Neural progenitor cell (in vitro differentiated cells): Measurements from ENCODE around the gene ZMIZ1. TPM values are rescaled to one million over a fixed set of nuclear protein-coding genes. Genes with fewer than 3 reads are reported as not detected.

Experiments used
- DNase-seq: peaks from one replicate; pipeline ENCODE4 v3.0.0-alpha.2; 2016; ENCODE audit warnings: low spot score
- H2AFZ ChIP-seq: fragments of 200-600 bp; sonication (generic); replicated peaks from 2 replicates; pipeline ENCODE4 v1.6.1; 2016; ENCODE audit warnings: antibody characterized with exemption
- H3F3A ChIP-seq: fragments of 200-600 bp; sonication (generic); 2 replicates; pipeline ENCODE4 v1.6.1; 2016; ENCODE audit warnings: antibody characterized with exemption, low read depth
- H3K27ac ChIP-seq: fragments of 200-600 bp; sonication (generic); 2 replicates; pipeline ENCODE4 v1.5.1; 2016; ENCODE audit warnings: mild to moderate bottlenecking
- H3K27me3 ChIP-seq: fragments of 200-600 bp; sonication (generic); 2 replicates; pipeline ENCODE4 v1.6.1; 2016; ENCODE audit warnings: mild to moderate bottlenecking, moderate library complexity
- H3K36me3 ChIP-seq: fragments of 200-600 bp; sonication (generic); 2 replicates; pipeline ENCODE4 v1.5.1; 2016
- H3K4me1 ChIP-seq: fragments of 200-600 bp; sonication (generic); 2 replicates; pipeline ENCODE4 v1.6.1; 2016; ENCODE audit warnings: mixed run types
- H3K4me2 ChIP-seq: fragments of 200-600 bp; sonication (generic); 2 replicates; pipeline ENCODE4 v1.6.1; 2016
- H3K4me3 ChIP-seq: fragments of 200-600 bp; sonication (generic); 2 replicates; pipeline ENCODE4 v1.5.1; 2016
- H3K79me2 ChIP-seq: fragments of 200-600 bp; sonication (generic); 2 replicates; pipeline ENCODE4 v1.6.1; 2016; ENCODE audit warnings: low read depth
- H3K9ac ChIP-seq: fragments of 200-600 bp; sonication (generic); 2 replicates; pipeline ENCODE4 v1.6.1; 2016
- H3K9me3 ChIP-seq: fragments of 200-600 bp; sonication (generic); 2 replicates; pipeline ENCODE4 v1.5.1; 2016; ENCODE audit warnings: low read depth
- H4K20me1 ChIP-seq: fragments of 200-600 bp; sonication (generic); 2 replicates; pipeline ENCODE4 v1.6.1; 2016; ENCODE audit warnings: low read depth
- H3K27ac Mint-ChIP-seq: 3 replicates; pipeline ENCODE4 v1.8.0; 2021; ENCODE audit warnings: mixed read lengths
- H3K27me3 Mint-ChIP-seq: 2 replicates; pipeline ENCODE4 v1.8.0; 2022; ENCODE audit warnings: low read depth, mild to moderate bottlenecking, inconsistent platforms, moderate library complexity, mixed read lengths; ENCODE audit not compliant: insufficient read depth
- H3K36me3 Mint-ChIP-seq: 3 replicates; pipeline ENCODE4 v1.8.0; 2021; ENCODE audit warnings: mixed read lengths
- H3K4me1 Mint-ChIP-seq: 3 replicates; pipeline ENCODE4 v1.8.0; 2021; ENCODE audit warnings: mixed read lengths
- H3K4me3 Mint-ChIP-seq: 3 replicates; pipeline ENCODE4 v1.8.0; 2021; ENCODE audit warnings: mild to moderate bottlenecking, moderate library complexity, mixed read lengths
- H3K9me3 Mint-ChIP-seq: 3 replicates; pipeline ENCODE4 v1.8.0; 2020; ENCODE audit warnings: mixed read lengths
- CTCF ChIP-seq: fragments of 200-600 bp; sonication (generic); IDR thresholded peaks from 2 replicates; pipeline ENCODE4 v1.5.1; 2017; ENCODE audit warnings: antibody characterized with exemption, mild to moderate bottlenecking
- EZH2 ChIP-seq: fragments of 200-600 bp; sonication (generic); IDR thresholded peaks from 2 replicates; pipeline ENCODE4 v1.6.1; 2017; ENCODE audit warnings: antibody characterized with exemption, mild to moderate bottlenecking, moderate library complexity
- EZH2phosphoT487 ChIP-seq: fragments of 200-600 bp; sonication (generic); IDR thresholded peaks from 2 replicates; pipeline ENCODE4 v1.6.1; 2017; ENCODE audit warnings: antibody characterized with exemption
- total RNA-seq: library from RNA; depleted of rRNA; stranded (reverse); fragments of >200 nt; gene quantifications from 2 replicates; pipeline ENCODE4 v1.2.3, GENCODE V29; 2015; ENCODE audit warnings: low replicate concordance

ZMIZ1 gene
- total RNA-seq, 1 donor from 2014 or later, result 5.8 TPM

- H3K27me3 Mint-ChIP-seq, result peaks cover 12% of the 10 kb centered on the region
- H3K4me2 ChIP-seq, result no peak overlapping the region
- no peaks in the 10 kb centered on the region for H3K79me2 ChIP-seq
- H3K27ac ChIP-seq, result no peak overlapping the region
- no peak overlapping the region for H3K4me3 ChIP-seq
- peaks cover 8% of the 10 kb centered on the region for H4K20me1 ChIP-seq
- no peak for TF ChIP-seq EZH2
- TF ChIP-seq EZH2phosphoT487, result no peak
- no peak for TF ChIP-seq CTCF
- peaks cover 3% of the 10 kb centered on the region for H3K36me3 Mint-ChIP-seq
- H3F3A ChIP-seq, result no peaks in the 10 kb centered on the region
- H3K9me3 Mint-ChIP-seq, result no peaks in the 10 kb centered on the region
- no peaks in the 10 kb centered on the region for H3K9me3 ChIP-seq
- no peak overlapping the region for H3K27ac Mint-ChIP-seq
- no peaks in the 10 kb centered on the region for H3K27me3 ChIP-seq
- H3K4me3 Mint-ChIP-seq, result no peak overlapping the region
- H2AFZ ChIP-seq, result no peak overlapping the region
- H3K36me3 ChIP-seq, result no peaks in the 10 kb centered on the region
- no peak for DNase-seq
- no peak overlapping the region for H3K9ac ChIP-seq
- H3K4me1 ChIP-seq, result peaks cover 19% of the 10 kb centered on the region
- peaks cover 23% of the 10 kb centered on the region for H3K4me1 Mint-ChIP-seq
Observed at GRCh38 chr10:79321494-79321882, 252.7 kb downstream of the ZMIZ1 start.

- Histone ChIP-seq H3K79me2 (no peaks in the 10 kb centered on the region), H3K9me3 (no peaks in the 10 kb centered on the region), H3K27ac (no peak overlapping the region), H3F3A (no peaks in the 10 kb centered on the region), H2AFZ (no peak overlapping the region), H3K36me3 (no peaks in the 10 kb centered on the region), H3K27me3 (no peaks in the 10 kb centered on the region), H3K4me1 (peaks cover 14% of the 10 kb centered on the region), H3K9ac (no peak overlapping the region), H3K4me2 (no peak overlapping the region), H3K4me3 (no peak overlapping the region), H4K20me1 (peaks cover 5% of the 10 kb centered on the region)
- Mint-ChIP-seq H3K27me3 (peaks cover 10% of the 10 kb centered on the region), H3K4me1 (peaks cover 21% of the 10 kb centered on the region), H3K36me3 (peaks cover 3% of the 10 kb centered on the region), H3K9me3 (no peaks in the 10 kb centered on the region), H3K27ac (no peak overlapping the region), H3K4me3 (no peak overlapping the region)
- TF ChIP-seq EZH2, result no peak
- no peak for TF ChIP-seq EZH2phosphoT487
- no peak for TF ChIP-seq CTCF
- no peak for DNase-seq
Observed at GRCh38 chr10:79321951-79322350, 253.2 kb downstream of the ZMIZ1 start.

- peaks cover 7% of the 10 kb centered on the region for H3K4me1 ChIP-seq
- no peaks in the 10 kb centered on the region for H3K27me3 ChIP-seq
- no peak overlapping the region for H2AFZ ChIP-seq
- no peaks in the 10 kb centered on the region for H3K79me2 ChIP-seq
- TF ChIP-seq CTCF, result no peak
- no peak for TF ChIP-seq EZH2phosphoT487
- TF ChIP-seq EZH2, result no peak
- Mint-ChIP-seq H3K27me3 (peaks cover 8% of the 10 kb centered on the region), H3K4me3 (no peak overlapping the region), H3K36me3 (peaks cover 3% of the 10 kb centered on the region), H3K4me1 (peaks cover 11% of the 10 kb centered on the region), H3K9me3 (no peaks in the 10 kb centered on the region), H3K27ac (peak overlapping the region; percentile 20)
- no peaks in the 10 kb centered on the region for H3K9me3 ChIP-seq
- H3F3A ChIP-seq, result no peaks in the 10 kb centered on the region
- no peak overlapping the region for H3K4me2 ChIP-seq
- H3K27ac ChIP-seq, result no peak overlapping the region
- DNase-seq, result no peak
- H3K9ac ChIP-seq, result no peak overlapping the region
- no peaks in the 10 kb centered on the region for H4K20me1 ChIP-seq
- H3K36me3 ChIP-seq, result no peaks in the 10 kb centered on the region
- H3K4me3 ChIP-seq, result no peak overlapping the region
Observed at GRCh38 chr10:79322616-79323543, 254.1 kb downstream of the ZMIZ1 start.
